Activated B cell treated with CpG ODN at 0.5 μM for 24 hours (primary cell): Measurements from ENCODE around the gene HOXA10. TPM values are rescaled to one million over a fixed set of nuclear protein-coding genes. Genes with fewer than 3 reads are reported as not detected.

Experiments used
- ATAC-seq: fragments of 200-7000 bp; cut with Tn5 transposase; one replicate; pipeline ENCODE4 v1.10.0; 2021; ENCODE audit warnings: low read depth, mild to moderate bottlenecking, moderate library complexity
- CTCF ChIA-PET: fragments of 350-600 bp; sonication (Branson Sonifier 250); formaldehyde crosslinking; loops from one replicate; lab custom pipeline; 2021; ENCODE audit warnings: antibody characterized with exemption; lab: Charles Lee
- POLR2A ChIA-PET: fragments of 350-600 bp; sonication (Branson Sonifier 250); formaldehyde crosslinking; loops from one replicate; lab custom pipeline; 2021; ENCODE audit warnings: antibody characterized with exemption; lab: Charles Lee
- DNase-seq: peaks from one replicate; pipeline ENCODE4 v3.0.0; 2022
- H3K27ac Mint-ChIP-seq: one replicate; pipeline ENCODE4 v1.8.0; 2020; ENCODE audit warnings: mixed read lengths
- H3K27me3 Mint-ChIP-seq: one replicate; pipeline ENCODE4 v1.8.0; 2021; ENCODE audit warnings: mixed read lengths
- H3K36me3 Mint-ChIP-seq: one replicate; pipeline ENCODE4 v1.8.0; 2021; ENCODE audit warnings: low read depth, mixed read lengths
- H3K4me1 Mint-ChIP-seq: one replicate; pipeline ENCODE4 v1.8.0; 2021; ENCODE audit warnings: mixed read lengths
- H3K4me3 Mint-ChIP-seq: one replicate; pipeline ENCODE4 v1.8.0; 2020; ENCODE audit warnings: mild to moderate bottlenecking, mixed read lengths
- H3K9me3 Mint-ChIP-seq: one replicate; pipeline ENCODE4 v1.8.0; 2020; ENCODE audit warnings: mixed read lengths
- CTCF ChIP-seq: fragments of 200-600 bp; IDR thresholded peaks from one replicate; pipeline ENCODE4 v1.8.0; 2022; ENCODE audit warnings: antibody characterized with exemption, mild to moderate bottlenecking
- intact Hi-C: fragments of 100-400 bp; cut with micrococcal nuclease; formaldehyde crosslinking; loops from one replicate; pipeline ENCODE4 v1.15.1; 2024
- total RNA-seq: library from RNA; stranded (reverse); gene quantifications from 2 replicates; pipeline ENCODE4 v1.2.3, GENCODE V29; 2022

HOXA10 gene
- total RNA-seq, 1 donor from 2014 or later: 0.24 TPM

- ATAC-seq (no peak), DNase-seq (no peak)
- Mint-ChIP-seq H3K27me3 (peaks cover 78% of the 10 kb centered on the region), H3K9me3 (no peaks in the 10 kb centered on the region), H3K36me3 (no peaks in the 10 kb centered on the region), H3K4me1 (peaks cover 38% of the 10 kb centered on the region), H3K4me3 (peak overlapping the region; percentile 75), H3K27ac (no peak overlapping the region)
- CTCF ChIA-PET: interaction anchor here (0.8 to 1.6 kb wide), 8 partner anchors 9 to 1267 kb away, joined by 3 to 8 read pairs (median 4); no protein-coding TSS in a partner anchor
- intact Hi-C loops: loop anchor here (2.0 to 5.0 kb wide), 12 partner anchors 62 to 1901 kb away; partner anchors contain the start of genes HOXA1, NFE2L3 and SNX10
- POLR2A ChIA-PET: no interaction called here
- TF ChIP-seq CTCF: no peak
Observed at GRCh38 chr7:27159266-27160144, 14.6 kb downstream of the HOXA10 start.

- DNase-seq (no peak), ATAC-seq (no peak)
- CTCF ChIA-PET: interaction anchor here (0.8 to 1.6 kb wide), 8 partner anchors 8 to 1266 kb away, joined by 3 to 8 read pairs (median 4); no protein-coding TSS in a partner anchor
- Mint-ChIP-seq H3K4me1 (peaks cover 38% of the 10 kb centered on the region), H3K36me3 (no peaks in the 10 kb centered on the region), H3K27me3 (peaks cover 77% of the 10 kb centered on the region), H3K27ac (peak overlapping the region; percentile 28), H3K4me3 (peak overlapping the region; percentile 37), H3K9me3 (no peaks in the 10 kb centered on the region)
- TF ChIP-seq CTCF: no peak
- POLR2A ChIA-PET: no interaction called here
- intact Hi-C loops: no loop called here
Observed at GRCh38 chr7:27158436-27159265, 15.5 kb downstream of the HOXA10 start.

DNA sequence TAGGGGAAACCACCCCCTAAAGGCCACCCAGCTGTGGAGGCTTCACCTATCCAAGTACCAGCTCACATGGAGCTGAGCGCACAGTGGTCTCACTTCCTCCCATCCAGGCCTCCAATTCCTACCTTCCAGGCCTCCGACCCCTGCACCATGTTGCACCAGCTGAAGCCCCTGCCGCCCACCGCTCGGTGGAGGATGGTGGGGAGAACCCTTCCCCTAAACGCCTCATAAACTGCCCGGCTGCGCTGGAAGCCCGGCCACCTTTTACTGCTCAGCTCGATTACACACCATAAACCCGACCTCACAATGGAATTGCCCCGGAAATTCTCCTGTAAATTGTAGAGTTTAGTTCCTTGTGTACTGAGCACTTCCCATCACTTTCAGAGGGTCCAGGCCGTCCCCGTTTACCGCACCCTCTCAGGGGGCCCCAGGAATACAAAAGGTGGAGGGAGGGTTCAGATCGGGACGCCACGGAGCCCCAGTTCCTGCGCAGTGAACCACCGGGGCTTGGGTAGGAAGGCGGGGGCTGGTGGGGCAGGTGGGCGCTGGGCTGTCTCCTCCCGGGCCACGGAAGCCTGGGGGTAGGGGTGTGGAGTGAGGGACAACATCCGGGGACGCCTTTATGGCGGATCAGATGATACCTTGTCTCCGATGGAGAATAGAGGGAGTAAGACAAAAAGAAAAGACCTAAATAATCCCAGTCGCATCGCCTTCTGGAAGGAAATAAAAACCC lies 16.3 kb downstream of the HOXA10 start:
- Mint-ChIP-seq H3K27ac (peak overlapping the region; percentile 28), H3K4me1 (peaks cover 38% of the 10 kb centered on the region), H3K9me3 (no peaks in the 10 kb centered on the region), H3K36me3 (no peaks in the 10 kb centered on the region), H3K27me3 (peaks cover 76% of the 10 kb centered on the region), H3K4me3 (peak overlapping the region; percentile 37)
- ATAC-seq: no peak
- CTCF ChIA-PET: interaction anchor here (1.0 kb wide), 2 partner anchors 471 to 476 kb away, joined by 3 to 4 read pairs; no protein-coding TSS in a partner anchor
- TF ChIP-seq CTCF: no peak
- POLR2A ChIA-PET: no interaction called here
- no peak for DNase-seq
- intact Hi-C loops: loop anchor here (1.0 to 2.0 kb wide), 2 partner anchors 7 to 91 kb away; partner anchors contain the start of gene HOXA9

GRCh38 chr7:27156916-27157701 lies 17.0 kb downstream of the HOXA10 start:
- ChIA-PET POLR2A (interaction anchor here (0.8 kb wide), 1 partner anchor 44 kb away, joined by 3 read pairs; no protein-coding TSS in a partner anchor), CTCF (interaction anchor here (1.0 kb wide), 2 partner anchors 470 to 475 kb away, joined by 3 to 4 read pairs; no protein-coding TSS in a partner anchor)
- DNase-seq (no peak), ATAC-seq (no peak)
- Mint-ChIP-seq H3K27me3 (peaks cover 77% of the 10 kb centered on the region), H3K9me3 (no peaks in the 10 kb centered on the region), H3K4me1 (peaks cover 40% of the 10 kb centered on the region), H3K4me3 (peak overlapping the region; percentile 46), H3K27ac (peak overlapping the region; percentile 72), H3K36me3 (no peaks in the 10 kb centered on the region)
- no peak for TF ChIP-seq CTCF
- intact Hi-C loops: loop anchor here (1.0 to 2.0 kb wide), 2 partner anchors 8 to 92 kb away; partner anchors contain the start of gene HOXA9
